Measurements from ENCODE around the gene ZFAND2A.

GRCh38 chr7:1150400-1151002 is 9.5 kb downstream of the ZFAND2A start:
- no peak for TF ChIP-seq POLR2A (IDR thresholded peaks at IDR 0.05)
- no peak for TF ChIP-seq CTCF (IDR thresholded peaks at IDR 0.05)
- TF ChIP-seq EP300 (IDR thresholded peaks at IDR 0.05): no peak
- no peak for TF ChIP-seq POLR2AphosphoS5 (IDR thresholded peaks at IDR 0.05)

All from sigmoid colon (tissue), 4 donors.